ENCODE results near the gene RPS6KA1. TPM values are rescaled to one million over a fixed set of nuclear protein-coding genes. Genes with fewer than 3 reads are reported as not detected.

The RPS6KA1 gene
- total and polyA plus RNA-seq, 2 of the 8 experiments (the other 6 are each of a cell fraction or from before 2014, with no cell fraction given): 44.3 to 55.0 TPM

GRCh38 chr1:26598890-26599289, 69.3 kb downstream of the RPS6KA1 start:
- no peak overlapping the region for H3K18ac ChIP-seq (ENCODE audit: extremely low read depth, low read length)
- H3K4me2 ChIP-seq (ENCODE audit: insufficient read depth in 1 of 2, low read depth in 2 of 2, low read length in 2 of 2): no peak overlapping the region
- H3K56ac ChIP-seq (replicated peaks; ENCODE audit: insufficient read length, low read depth, low read length): no peak overlapping the region
- 0 out of 4 replicates have a peak, but pooled peaks cover 0 to 4% of the 10 kb centered on the region in 2 experiments for H3K9me3 ChIP-seq (ENCODE audit: insufficient read depth in 2 of 2, low read depth in 1 of 2, low read length in 1 of 2)
- H3K27me3 ChIP-seq (replicated peaks in 1 of 4; ENCODE audit: control insufficient read depth in 3 of 4, extremely low read depth in 1 of 4, insufficient read depth in 3 of 4, low read length in 3 of 4): no peaks in the 10 kb centered on the region
- H3K79me2 ChIP-seq (ENCODE audit: control insufficient read depth in 1 of 2, insufficient read depth in 2 of 2, low read length in 2 of 2): no peaks in the 10 kb centered on the region
- H2BK120ac ChIP-seq (replicated peaks; ENCODE audit: low read depth, low read length): no peak overlapping the region
- H2BK20ac ChIP-seq (ENCODE audit: low read length): no peak overlapping the region
- DNase-seq (ENCODE audit: low read depth in 1 of 2, low spot score in 2 of 2) (no peak), FAIRE-seq (no peak)
- H2AK5ac ChIP-seq (ENCODE audit: low read depth, low read length): no peak overlapping the region
- H3K4me3 ChIP-seq (ENCODE audit: extremely low read depth in 1 of 4, insufficient read depth in 2 of 4, low read depth in 3 of 4, low read length in 4 of 4): no peak overlapping the region
- no peak overlapping the region for H3K9ac ChIP-seq (replicated peaks in 1 of 4; ENCODE audit: extremely low read depth in 1 of 4, low read depth in 3 of 4, low read length in 3 of 4)
- H3K4me1 ChIP-seq (replicated peaks in 1 of 4; ENCODE audit: control insufficient read depth in 3 of 4, insufficient read depth in 4 of 4, low read length in 3 of 4): no peaks in the 10 kb centered on the region; a peak in 1 of 7 replicates
- ChIA-PET POLR2A (ENCODE audit: partially characterized antibody) (interaction anchor here (0.6 to 0.9 kb wide), 2 partner anchors 33 to 99 kb away, joined by 3 to 4 read pairs; no protein-coding TSS in a partner anchor), CTCF (ENCODE audit: partially characterized antibody) (interaction anchor here (0.5 to 9.8 kb wide), 30 partner anchors 9 to 288 kb away, joined by 3 to 121 read pairs (median 4); partner anchors contain the start of gene PIGV)
- H3K23ac ChIP-seq (ENCODE audit: insufficient read length): no peak overlapping the region
- H3K4ac ChIP-seq (replicated peaks; ENCODE audit: insufficient read length, low read depth, low read length): no peak overlapping the region
- no peak overlapping the region for H2BK12ac ChIP-seq (ENCODE audit: low read depth, low read length)
- H3K23me2 ChIP-seq (ENCODE audit: low read depth, low read length): no peaks in the 10 kb centered on the region
- H4K8ac ChIP-seq (ENCODE audit: extremely low read depth, insufficient read depth, low read length): no peak overlapping the region
- H2BK15ac ChIP-seq (ENCODE audit: low read length): no peak overlapping the region
- H2BK5ac ChIP-seq (ENCODE audit: low read depth, low read length): no peak overlapping the region
- WGBS, 2 experiments (ENCODE audit: extremely low coverage in 1 of 2, insufficient coverage in 1 of 2, insufficient read length in 1 of 2, insufficient replicate concordance in 2 of 2, low coverage in 1 of 2, low lambda C conversion rate in 2 of 2, missing lambda C conversion rate in 1 of 2): 77% methylated on average over 3 of the region's 3 CpGs; no CpG with 5 or more reads in 1 of the 2 experiments
- no peaks in the 10 kb centered on the region for H4K20me1 ChIP-seq (replicated peaks in 1 of 2; ENCODE audit: control insufficient read depth in 1 of 2, insufficient read depth in 2 of 2, low read length in 2 of 2)
- H2AFZ ChIP-seq (ENCODE audit: low read length): 0 out of 2 replicates have a peak overlapping the region, but pooled peaks have one; percentile 1
- H4K5ac ChIP-seq (ENCODE audit: insufficient read length, low read depth, low read length): no peak overlapping the region
- no peak for TF ChIP-seq SP2 (IDR thresholded peaks at IDR 0.05; ENCODE audit: low read length)
- no peak for TF ChIP-seq KDM4A (IDR thresholded peaks at IDR 0.05; ENCODE audit: low read depth, low read length, severe bottlenecking)
- no peak for TF ChIP-seq YY1 (IDR thresholded peaks at IDR 0.05; ENCODE audit: low read depth, low read length)
- TF ChIP-seq JUN (IDR thresholded peaks at IDR 0.05; ENCODE audit: low read depth, low read length): no peak
- TF ChIP-seq SP4 (IDR thresholded peaks at IDR 0.05; ENCODE audit: low read length): no peak
- TF ChIP-seq KDM5A (IDR thresholded peaks at IDR 0.05; ENCODE audit: low read length): no peak
- TF ChIP-seq TEAD4 (IDR thresholded peaks at IDR 0.05; ENCODE audit: low read depth, low read length): no peak
- H3K79me1 ChIP-seq (ENCODE audit: low read depth, low read length): no peaks in the 10 kb centered on the region
- no peak overlapping the region for H4K91ac ChIP-seq (replicated peaks; ENCODE audit: insufficient read length, low read length)
- H3K27ac ChIP-seq (ENCODE audit: low read depth, low read length): no peak overlapping the region
- no peak overlapping the region for H3K14ac ChIP-seq (ENCODE audit: insufficient read length)
- H3K36me3 ChIP-seq (ENCODE audit: control insufficient read depth in 2 of 4, insufficient read depth in 4 of 4, low read length in 3 of 4): no peaks in the 10 kb centered on the region

Measured in H1 (cell line).